GM21717 (cell line): ENCODE results near the gene KIF16B.

Experiments
- ATAC-seq: cut with Tn5 transposase; IDR thresholded peaks from one replicate; pipeline ENCODE4 v1.9.1; 2021; ENCODE audit warnings: mild to moderate bottlenecking, moderate library complexity; ENCODE audit not compliant: unreplicated experiment

Gene KIF16B

DNA sequence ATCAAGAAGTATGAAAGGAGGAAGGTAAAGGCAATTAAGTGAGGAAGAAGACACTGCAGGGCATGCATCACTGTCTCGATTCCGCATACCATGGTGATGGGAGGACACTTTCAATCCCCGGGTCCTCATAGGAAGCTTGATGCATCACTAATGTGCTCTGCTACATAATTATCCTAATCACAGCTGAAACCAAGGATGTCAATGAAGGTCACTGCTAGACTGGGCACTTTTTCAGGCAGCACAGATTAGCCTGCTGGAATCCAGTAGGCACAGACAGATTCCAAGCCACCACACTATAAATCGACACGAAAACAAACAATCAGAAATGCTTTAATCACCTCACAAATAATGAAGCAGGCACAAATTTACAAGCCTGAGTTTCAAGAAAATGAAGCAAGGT, 206.7 kb downstream of the KIF16B start:
- no peak for ATAC-seq

GRCh38 chr20:16364320-16364687, 208.9 kb downstream of the KIF16B start:
- no peak for ATAC-seq

DNA sequence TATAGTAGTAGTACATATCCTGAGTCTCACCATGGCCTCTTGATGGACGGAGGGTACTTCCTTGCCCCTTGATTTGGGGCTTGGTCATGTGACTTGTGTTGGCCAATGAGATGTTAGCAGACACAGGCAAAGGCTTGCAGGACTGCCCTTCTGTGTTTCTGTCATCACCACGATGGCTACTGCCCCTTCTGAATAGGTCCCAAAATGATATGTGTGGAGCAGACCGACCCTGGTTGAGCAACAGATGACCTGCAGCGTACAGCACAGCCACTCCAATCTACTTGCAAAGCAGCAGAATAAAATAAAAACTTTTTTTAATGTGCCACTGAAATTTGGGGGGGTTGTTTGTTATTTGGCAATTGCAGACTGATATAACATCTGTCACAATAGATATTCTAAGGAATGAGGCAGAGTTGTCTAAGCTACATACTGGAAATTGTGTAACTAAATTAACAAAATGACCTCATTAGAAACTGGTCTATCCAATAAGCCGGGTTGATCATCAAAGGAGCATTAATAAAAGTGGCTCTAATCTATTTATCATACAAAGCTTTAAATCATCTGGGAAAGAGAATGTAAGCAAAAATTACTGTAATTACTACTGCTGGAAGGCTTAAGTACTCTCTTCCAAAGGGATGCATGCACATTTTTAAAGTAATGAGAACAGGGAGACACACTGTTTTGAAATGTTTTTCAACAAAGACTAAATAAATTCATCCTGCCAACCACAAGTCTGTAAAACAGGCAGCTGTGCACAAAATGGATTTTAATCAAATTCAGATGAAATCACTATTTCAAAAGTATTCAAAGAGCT, 209.5 kb downstream of the KIF16B start:
- ATAC-seq: no peak

DNA sequence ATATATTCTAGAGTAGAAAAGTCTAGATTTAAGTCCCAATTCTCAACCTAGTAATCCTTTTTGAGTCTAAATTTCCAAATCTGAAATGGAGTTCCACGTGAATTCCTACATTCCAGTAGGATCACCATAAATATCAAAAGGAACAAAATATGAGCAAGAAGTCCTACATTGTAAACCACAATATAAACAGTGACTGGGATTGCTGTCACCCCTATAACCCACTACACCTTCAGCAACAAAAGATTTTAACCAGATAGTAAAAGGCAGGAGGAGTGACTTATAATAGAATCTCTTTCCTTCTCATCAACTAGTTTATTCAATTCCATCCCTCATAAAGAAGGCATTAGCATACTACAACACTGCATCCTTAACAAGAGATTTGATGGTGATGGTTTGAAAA, 210.6 kb downstream of the KIF16B start:
- no peak for ATAC-seq

DNA sequence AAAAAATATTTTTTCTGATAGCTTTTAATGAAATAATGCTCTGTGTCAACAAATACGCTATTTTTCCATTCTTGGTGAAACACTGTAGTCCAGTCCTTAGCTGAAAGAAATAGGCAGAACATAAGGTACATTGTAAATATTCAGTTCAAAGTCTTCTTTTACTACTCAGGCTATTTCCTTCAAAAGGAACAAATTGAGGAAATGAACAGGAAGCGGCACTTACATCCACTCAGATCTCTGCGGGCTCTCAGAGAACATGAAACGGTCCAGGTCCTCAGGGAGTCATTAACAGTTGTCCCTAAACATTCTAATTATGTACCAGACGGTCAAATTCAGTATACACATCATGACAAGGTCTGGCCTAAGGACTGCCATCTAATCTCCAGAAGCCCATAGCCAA, 212.6 kb downstream of the KIF16B start:
- ATAC-seq: no peak

DNA sequence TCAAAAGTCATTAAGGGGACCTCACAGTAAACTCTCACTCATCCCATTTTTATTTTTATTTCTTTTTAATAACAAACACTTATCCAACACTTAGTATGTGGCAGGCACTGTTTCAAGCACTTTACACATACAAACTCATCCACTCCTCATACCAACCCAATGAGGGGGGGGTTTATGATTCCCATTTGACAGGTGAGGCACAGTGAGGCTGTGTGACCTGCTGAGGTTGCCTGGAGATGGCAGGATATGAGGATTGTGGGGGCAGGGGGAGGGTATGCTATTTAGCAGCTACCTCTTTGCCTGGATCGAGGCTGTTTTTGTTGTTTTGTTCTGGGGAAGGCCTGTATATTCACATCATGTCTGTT, 219.8 kb downstream of the KIF16B start:
- no peak for ATAC-seq

GRCh38 chr20:16352751-16353416, 220.4 kb downstream of the KIF16B start:
- ATAC-seq: no peak

GRCh38 chr20:16352321-16352720, 220.9 kb downstream of the KIF16B start:
- ATAC-seq: no peak

- no peak for ATAC-seq
These were observed 221.8 kb downstream of the KIF16B start for GRCh38 chr20:16351415-16351814.

DNA sequence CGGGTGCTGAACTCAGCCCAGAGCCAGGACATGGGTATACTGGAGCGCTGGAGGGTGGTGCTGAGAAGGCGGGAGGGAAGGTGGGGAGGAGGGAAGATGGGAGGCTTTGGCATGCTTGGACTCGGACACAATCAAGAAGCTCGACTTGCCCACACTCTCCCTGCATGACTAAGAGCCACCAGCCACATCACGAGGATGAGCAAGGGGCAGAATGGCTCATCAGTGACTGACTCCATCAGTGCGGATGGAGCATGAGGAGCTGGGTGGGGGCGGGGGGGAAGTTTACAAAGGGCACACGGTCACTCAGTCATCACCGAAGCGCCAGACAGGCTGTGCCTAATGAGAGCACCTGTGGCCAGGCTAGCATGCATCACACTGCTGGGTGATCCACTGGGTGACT, 222.8 kb downstream of the KIF16B start:
- ATAC-seq: no peak

DNA sequence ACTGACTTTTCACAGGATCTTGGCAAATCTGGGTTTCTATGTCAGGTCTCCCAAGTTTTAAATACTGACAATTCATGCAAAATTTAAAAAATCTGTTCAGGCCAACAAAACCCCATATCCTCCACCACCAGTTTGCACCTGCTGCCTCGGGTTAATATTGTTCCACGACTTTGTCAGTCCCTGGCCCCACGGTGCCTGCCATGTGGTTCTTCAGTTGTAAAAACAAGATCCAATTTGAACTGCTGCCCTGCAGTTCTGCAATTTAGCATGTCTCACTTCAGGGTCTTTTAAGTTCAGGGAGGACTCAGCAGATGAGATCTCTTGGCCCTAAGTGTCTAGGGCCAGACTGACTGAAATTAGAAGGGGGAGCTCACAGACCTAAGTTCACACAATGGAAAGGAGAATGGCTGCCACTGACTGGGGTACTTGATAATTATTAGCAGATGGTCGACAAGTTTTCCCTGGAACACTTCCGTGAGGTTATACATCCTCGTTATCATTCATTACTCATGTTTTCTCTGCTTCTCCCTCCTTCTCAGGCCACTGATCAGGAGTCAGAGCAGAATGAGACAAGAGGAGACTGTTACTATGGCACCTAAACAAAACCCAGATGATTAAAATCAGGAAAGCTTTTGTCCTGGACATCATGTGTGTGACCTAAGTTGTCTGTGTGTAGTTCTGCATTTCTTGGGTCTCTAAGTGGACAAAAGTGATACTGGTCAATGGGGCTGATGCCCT, 223.6 kb downstream of the KIF16B start:
- no peak for ATAC-seq

DNA sequence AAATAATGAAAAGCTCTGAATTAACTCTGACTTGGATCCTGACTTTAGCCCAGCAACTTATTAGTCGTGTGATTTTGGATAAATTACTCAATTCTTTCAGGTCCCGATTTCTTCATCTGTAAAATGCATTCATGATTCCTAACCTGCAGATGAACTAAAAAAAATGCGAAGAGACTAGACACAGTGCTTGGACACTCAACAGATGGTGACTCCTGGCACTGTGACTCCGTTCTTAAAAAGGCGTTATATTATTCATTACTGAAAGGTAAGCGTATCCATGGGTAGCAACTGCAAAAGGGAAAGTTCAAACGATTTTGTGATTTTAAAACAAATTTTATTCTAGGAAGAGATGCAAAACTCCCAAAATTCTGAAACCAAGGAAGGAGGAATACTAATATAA, 226.3 kb downstream of the KIF16B start:
- no peak for ATAC-seq

- no peak for ATAC-seq
These were observed 235.5 kb downstream of the KIF16B start for GRCh38 chr20:16337707-16338106.

GRCh38 chr20:16327606-16328005, 245.6 kb downstream of the KIF16B start:
- no peak for ATAC-seq

DNA sequence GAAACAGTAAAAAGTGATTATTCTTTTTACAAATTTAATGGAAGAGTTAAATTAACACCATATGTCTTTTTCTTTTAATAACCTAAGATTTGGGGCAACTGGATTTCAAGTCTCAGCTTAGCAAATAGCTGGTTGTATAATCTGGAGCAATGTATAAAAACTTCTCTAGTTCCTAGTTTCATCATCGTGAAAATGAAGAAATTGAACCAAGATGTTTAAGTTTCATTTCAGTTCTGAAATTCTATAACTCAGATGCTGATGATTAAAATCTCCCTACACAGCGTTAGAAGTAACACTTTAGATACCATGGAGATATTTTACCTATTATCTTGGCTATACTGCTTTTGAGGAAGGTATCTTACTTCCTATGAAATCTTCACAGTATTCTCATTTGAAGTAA, 252.0 kb downstream of the KIF16B start:
- no peak for ATAC-seq

- ATAC-seq: no peak
These were observed 255.5 kb downstream of the KIF16B start for GRCh38 chr20:16317445-16318362.

GRCh38 chr20:16316513-16316912, 256.7 kb downstream of the KIF16B start:
- no peak for ATAC-seq

- ATAC-seq: no peak
These were observed 258.5 kb downstream of the KIF16B start for GRCh38 chr20:16314748-16315159.

DNA sequence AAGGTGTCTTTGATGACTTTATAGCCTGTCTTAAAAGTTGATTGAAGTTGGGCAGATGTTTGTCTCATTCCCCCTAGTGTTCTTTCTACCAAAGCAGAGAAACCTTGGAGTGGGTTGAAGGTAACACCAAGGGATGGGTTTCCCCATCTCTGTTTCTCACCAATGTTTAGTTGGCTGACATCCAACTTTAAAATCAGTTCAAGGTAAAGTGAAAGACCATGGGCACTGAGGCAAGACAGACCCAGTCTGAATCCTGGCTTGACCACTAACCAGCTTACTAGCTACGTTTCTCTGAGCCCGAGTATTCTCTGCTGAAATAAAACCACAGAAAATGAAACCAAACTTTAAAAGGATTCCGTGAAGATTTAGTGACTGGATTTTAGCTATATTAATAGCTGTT, 258.9 kb downstream of the KIF16B start:
- peak; percentile 67 for ATAC-seq

DNA sequence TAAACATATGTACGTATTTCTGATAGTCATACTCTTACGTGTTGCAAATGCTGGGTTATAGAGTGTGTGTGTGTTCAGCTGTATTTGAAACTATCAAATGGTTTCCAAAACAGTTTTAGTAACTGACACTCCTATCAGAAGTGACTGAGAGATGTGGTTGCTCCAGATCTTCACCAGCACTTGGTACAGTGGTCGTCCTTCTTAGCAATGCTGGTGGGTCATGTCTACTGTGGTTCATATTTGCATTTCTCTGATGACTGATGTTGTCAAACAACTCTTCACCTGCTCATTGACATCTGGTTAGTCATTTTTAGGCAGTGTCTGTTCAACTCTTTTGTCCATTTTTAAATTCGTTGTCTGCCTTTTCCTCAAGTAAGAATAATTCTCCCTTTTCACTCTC, 259.3 kb downstream of the KIF16B start:
- ATAC-seq: peak; percentile 18

GRCh38 chr20:16312998-16313397, 260.2 kb downstream of the KIF16B start:
- no peak for ATAC-seq
